SW 1271 (cell line): ENCODE measurements around the gene TTBK2.

Source experiments
- DNase-seq, 2 experiments: peaks; one replicate each; lab custom pipeline; 2025; lab: John Stamatoyannopoulos, UW

The TTBK2 gene

GRCh38 chr15:42692536-42692935, 228.0 kb downstream of the TTBK2 start:
- no peak for DNase-seq

GRCh38 chr15:42691770-42692169, 228.8 kb downstream of the TTBK2 start:
- no peak for DNase-seq

- DNase-seq = no peak
These were observed 229.3 kb downstream of the TTBK2 start for GRCh38 chr15:42691308-42691707.
